MCF 10A (cell line): Measurements from ENCODE around the gene RASA1. TPM values are rescaled to one million over a fixed set of nuclear protein-coding genes. Genes with fewer than 3 reads are reported as not detected.
A peak's percentile ranks its signal among the peaks of the same experiment; 100 is the strongest.

Experiments used
- BruUV-seq: library from RNA; stranded (reverse); fragments of 400-500 nt; replicated peaks from 2 replicates; lab custom pipeline; 2021; lab: Mats Ljungman, UMichigan
- CTCF ChIA-PET: fragments of 300-600 bp; sonication (Branson Sonifier 250); formaldehyde crosslinking; extraction: SDS; loops from one replicate; lab custom pipeline; 2021; ENCODE audit warnings: antibody characterized with exemption, inconsistent platforms; lab: Yijun Ruan, JAX
- POLR2A ChIA-PET: fragments of 300-600, 350-650 bp; sonication (Branson Sonifier 250); formaldehyde crosslinking; extraction: SDS; loops from one replicate; lab custom pipeline; 2020; ENCODE audit warnings: antibody characterized with exemption, inconsistent platforms; lab: Yijun Ruan, JAX
- DNase-seq: peaks from one replicate; pipeline ENCODE4 v3.0.0-alpha.2; 2018; ENCODE audit not compliant: unreplicated experiment
- H3K27ac Mint-ChIP-seq: one replicate; pipeline ENCODE4 v1.8.0; 2022; ENCODE audit warnings: mild to moderate bottlenecking, low read depth, mixed read lengths; ENCODE audit not compliant: unreplicated experiment
- H3K27me3 Mint-ChIP-seq: one replicate; pipeline ENCODE4 v1.8.0; 2022; ENCODE audit warnings: mixed read lengths; ENCODE audit not compliant: insufficient read depth, unreplicated experiment
- H3K36me3 Mint-ChIP-seq: one replicate; pipeline ENCODE4 v1.8.0; 2022; ENCODE audit warnings: mild to moderate bottlenecking, moderate library complexity, mixed read lengths; ENCODE audit not compliant: insufficient read depth, unreplicated experiment
- H3K4me1 Mint-ChIP-seq: one replicate; pipeline ENCODE4 v1.8.0; 2022; ENCODE audit warnings: mixed read lengths; ENCODE audit not compliant: insufficient read depth, unreplicated experiment
- H3K4me3 Mint-ChIP-seq: one replicate; pipeline ENCODE4 v1.8.0; 2022; ENCODE audit warnings: mild to moderate bottlenecking, moderate library complexity, mixed read lengths; ENCODE audit not compliant: unreplicated experiment
- H3K9me3 Mint-ChIP-seq: one replicate; pipeline ENCODE4 v1.8.0; 2022; ENCODE audit warnings: mixed read lengths; ENCODE audit not compliant: unreplicated experiment
- CTCF ChIP-seq: fragments of 200-600 bp; IDR thresholded peaks from one replicate; pipeline ENCODE4 v1.8.0; 2022; ENCODE audit warnings: antibody characterized with exemption, mild to moderate bottlenecking; ENCODE audit not compliant: unreplicated experiment
- intact Hi-C: fragments of 100-400 bp; cut with micrococcal nuclease; formaldehyde crosslinking; loops from 2 replicates; pipeline ENCODE4 v1.14.1; 2022
- total RNA-seq: library from RNA; stranded (reverse); gene quantifications from 2 replicates; pipeline ENCODE4 v1.2.3, GENCODE V29; 2022

Gene RASA1
- total RNA-seq, 1 experiment from 2014 or later: 68.6 TPM

- Mint-ChIP-seq H3K27ac (peak overlapping the region; percentile 95), H3K27me3 (no peaks in the 10 kb centered on the region), H3K4me3 (peak overlapping the region; percentile 85), H3K36me3 (peaks cover 57% of the 10 kb centered on the region), H3K4me1 (peaks cover 33% of the 10 kb centered on the region), H3K9me3 (no peaks in the 10 kb centered on the region)
- BruUV-seq: no TSS peak
- DNase-seq: peak; percentile 37
- CTCF ChIA-PET: interaction anchor here (1.3 to 2.7 kb wide), 2 partner anchors 9 to 11 kb away, joined by 4 to 17 read pairs; no protein-coding TSS in a partner anchor
- POLR2A ChIA-PET: interaction anchor here (0.9 to 2.9 kb wide), 4 partner anchors 11 to 288 kb away, joined by 4 to 18 read pairs (median 12); partner anchors contain the start of gene RASA1
- TF ChIP-seq CTCF: no peak
- intact Hi-C loops: loop anchor here (5.0 kb wide), 1 partner anchor 794 kb away; the partner anchor contains the start of gene COX7C
These were observed 143.2 kb downstream of the RASA1 start for GRCh38 chr5:87410931-87411330.

GRCh38 chr5:87411586-87411972, 143.9 kb downstream of the RASA1 start:
- H3K36me3 Mint-ChIP-seq: peaks cover 50% of the 10 kb centered on the region
- no peak for TF ChIP-seq CTCF
- DNase-seq: no peak
- no peaks in the 10 kb centered on the region for H3K9me3 Mint-ChIP-seq
- POLR2A ChIA-PET: interaction anchor here (0.6 to 2.9 kb wide), 13 partner anchors 9 to 846 kb away, joined by 3 to 18 read pairs (median 4); partner anchors contain the start of gene RASA1
- H3K27me3 Mint-ChIP-seq: no peaks in the 10 kb centered on the region
- CTCF ChIA-PET: interaction anchor here (0.7 to 2.7 kb wide), 6 partner anchors 10 to 1280 kb away, joined by 3 to 17 read pairs (median 4); no protein-coding TSS in a partner anchor
- peak overlapping the region; percentile 95 for H3K27ac Mint-ChIP-seq
- peak overlapping the region; percentile 85 for H3K4me3 Mint-ChIP-seq
- BruUV-seq: no TSS peak
- H3K4me1 Mint-ChIP-seq: peaks cover 26% of the 10 kb centered on the region
- intact Hi-C loops: loop anchor here (5.0 kb wide), 1 partner anchor 794 kb away; the partner anchor contains the start of gene COX7C

GRCh38 chr5:87411973-87412629, 144.4 kb downstream of the RASA1 start:
- intact Hi-C loops: loop anchor here (5.0 kb wide), 1 partner anchor 795 kb away; the partner anchor contains the start of gene COX7C
- TF ChIP-seq CTCF: no peak
- Mint-ChIP-seq H3K27me3 (no peaks in the 10 kb centered on the region), H3K27ac (peak overlapping the region; percentile 95), H3K9me3 (no peaks in the 10 kb centered on the region), H3K36me3 (peaks cover 45% of the 10 kb centered on the region), H3K4me3 (peak overlapping the region; percentile 85), H3K4me1 (peaks cover 21% of the 10 kb centered on the region)
- ChIA-PET POLR2A (interaction anchor here (0.6 to 2.9 kb wide), 19 partner anchors 8 to 847 kb away, joined by 3 to 18 read pairs (median 3); partner anchors contain the start of gene RASA1), CTCF (interaction anchor here (0.7 to 2.7 kb wide), 6 partner anchors 11 to 1279 kb away, joined by 3 to 17 read pairs (median 4); no protein-coding TSS in a partner anchor)
- peak; percentile 30 for DNase-seq
- BruUV-seq: TSS peak; percentile 71
